GM19023 (cell line): ENCODE data around the gene FRMD3.
A peak's percentile ranks its signal among the peaks of the same experiment; 100 is the strongest.

Experiments used
- ATAC-seq: cut with Tn5 transposase; IDR thresholded peaks from one replicate; pipeline ENCODE4 v1.9.1; 2021; ENCODE audit warnings: mild to moderate bottlenecking, moderate library complexity; ENCODE audit not compliant: unreplicated experiment

The FRMD3 gene

DNA sequence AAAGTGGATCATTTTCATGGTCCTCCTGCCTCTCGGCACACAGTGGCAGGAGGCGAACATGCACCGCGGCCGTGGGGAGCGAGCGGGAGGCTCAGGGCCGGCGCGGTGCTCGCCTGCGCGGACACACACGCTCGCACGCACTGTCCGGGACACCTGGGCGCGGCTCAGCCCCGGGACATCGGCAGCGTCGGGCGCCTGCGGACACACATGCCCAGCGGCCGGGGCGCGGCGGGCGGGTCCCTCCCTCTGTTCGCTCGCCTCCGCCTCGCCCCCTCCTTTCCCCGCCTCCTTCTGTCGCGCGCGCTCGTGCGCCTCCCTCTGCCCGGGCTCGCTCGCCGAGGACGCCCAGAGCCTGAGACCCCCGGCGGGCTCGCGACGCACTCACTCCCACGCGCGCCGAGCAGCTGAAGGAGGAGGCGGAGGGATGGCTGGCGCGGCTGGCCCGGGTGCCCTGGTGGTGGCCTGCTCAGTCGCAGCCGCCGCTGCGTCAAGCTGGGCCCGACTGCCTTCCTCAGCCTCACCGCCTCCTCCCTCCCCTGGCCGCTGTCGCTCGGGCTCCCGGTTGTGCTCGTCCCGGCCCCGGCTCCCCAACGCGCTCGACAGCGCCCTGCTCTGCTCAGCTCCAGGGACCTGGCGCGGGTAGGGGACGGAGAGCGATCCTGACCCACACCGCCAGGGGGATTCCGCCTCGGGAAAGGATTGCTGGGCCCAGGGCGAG, at the start of gene FRMD3:
TSS of gene FRMD3 (minus strand) at position 230 of the 718 bp plus-strand sequence. CDS start at position 60, 170 bp downstream.
- peak; percentile 63 for ATAC-seq

DNA sequence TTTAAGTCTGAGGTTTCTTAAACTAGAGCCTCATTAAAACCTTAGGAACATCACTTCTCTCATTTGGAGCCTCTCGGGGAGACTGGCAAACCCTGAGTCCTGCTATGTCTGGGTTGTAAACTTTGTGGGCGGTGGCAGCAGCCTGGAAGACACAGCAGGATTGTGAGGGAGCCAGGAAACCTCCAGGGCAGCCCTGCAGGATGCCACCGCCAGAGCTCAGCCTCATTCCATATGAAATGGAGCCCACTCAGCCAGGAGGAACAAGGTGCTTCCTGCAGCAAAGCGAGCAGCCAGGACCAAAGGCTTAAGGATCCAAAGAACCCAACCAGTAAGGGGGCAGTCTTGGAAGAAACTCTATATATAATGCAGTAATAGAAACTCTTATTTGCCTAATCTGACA, 46.8 kb upstream of the FRMD3 start:
- ATAC-seq, result no peak

DNA sequence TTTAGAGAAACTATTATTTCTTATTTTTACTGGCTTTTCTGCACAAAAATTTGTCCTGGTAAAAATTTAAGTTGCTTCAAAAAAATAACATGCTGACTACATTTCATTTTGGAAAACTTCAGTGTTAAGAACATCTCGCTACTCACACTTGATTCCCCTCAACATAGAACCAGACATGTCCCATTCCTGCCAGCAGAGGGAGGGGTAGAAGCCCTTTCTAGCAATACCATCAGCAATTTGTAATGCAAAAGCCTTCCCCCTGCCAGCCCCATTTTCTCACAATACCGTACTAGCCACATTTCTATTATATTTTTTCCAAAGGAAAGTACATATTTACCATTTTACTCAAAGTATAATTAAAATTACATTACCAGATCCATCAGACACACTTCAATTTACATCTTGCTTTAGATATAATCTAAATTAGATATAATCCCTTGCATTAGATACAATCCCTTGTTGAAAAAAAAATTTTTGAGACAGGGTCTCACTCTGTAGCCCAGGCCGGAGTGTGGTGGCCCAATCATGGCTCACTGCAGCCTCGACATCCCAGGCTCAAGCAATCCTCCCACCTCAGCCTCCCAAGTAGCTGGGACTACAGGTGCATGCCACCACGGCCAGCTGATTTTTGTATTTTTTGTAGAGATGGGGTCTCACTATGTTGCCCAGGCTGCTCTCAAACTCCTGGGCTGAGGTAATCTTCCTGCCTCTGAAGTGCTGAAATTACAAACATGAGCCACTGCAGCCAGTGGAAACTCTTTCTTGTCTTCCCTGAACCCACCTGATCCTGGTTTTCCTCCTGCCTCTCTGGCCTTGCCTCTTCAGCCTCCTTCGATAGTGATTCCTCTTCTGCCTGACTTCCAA, 45.2 kb upstream of the FRMD3 start:
- ATAC-seq, result peak; percentile 58

DNA sequence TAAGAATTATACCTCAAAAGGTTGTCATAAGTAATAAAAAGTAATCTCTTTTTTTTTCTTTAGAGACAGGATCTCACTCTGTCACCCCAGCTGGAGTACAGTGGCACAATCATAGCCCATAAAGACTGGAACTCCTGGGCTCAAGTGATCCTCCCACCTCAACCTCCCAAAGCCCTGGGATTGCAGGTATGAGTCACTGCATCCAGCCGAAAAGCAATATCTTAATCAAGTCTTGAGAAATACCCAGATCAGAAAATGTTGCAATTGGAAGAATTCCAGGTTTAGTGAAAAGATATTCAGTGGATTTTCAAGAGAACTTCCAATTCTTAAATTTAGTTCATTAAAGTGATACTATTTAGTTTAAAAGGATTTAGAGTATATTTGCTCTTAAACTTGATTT, 43.8 kb upstream of the FRMD3 start:
- no peak for ATAC-seq

DNA sequence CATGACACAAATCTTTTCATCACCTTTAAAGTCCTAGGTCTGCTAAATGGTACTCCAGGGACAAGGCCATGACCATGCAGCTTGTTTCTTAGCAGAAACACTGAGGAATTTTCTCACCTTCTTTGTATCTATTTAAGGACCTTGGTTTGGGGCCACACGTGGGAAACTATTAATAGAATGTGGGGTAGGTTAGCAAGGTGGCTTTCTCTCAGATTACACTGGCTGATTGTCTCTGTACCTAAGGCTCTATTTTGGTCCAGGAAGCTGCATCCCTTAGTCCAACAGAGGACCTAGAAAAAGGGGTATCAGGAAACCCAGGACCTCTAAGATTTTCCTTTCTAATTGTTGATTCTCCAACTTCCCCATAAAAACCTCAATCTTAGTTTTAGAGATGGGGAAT, 36.3 kb upstream of the FRMD3 start:
- ATAC-seq, result no peak

DNA sequence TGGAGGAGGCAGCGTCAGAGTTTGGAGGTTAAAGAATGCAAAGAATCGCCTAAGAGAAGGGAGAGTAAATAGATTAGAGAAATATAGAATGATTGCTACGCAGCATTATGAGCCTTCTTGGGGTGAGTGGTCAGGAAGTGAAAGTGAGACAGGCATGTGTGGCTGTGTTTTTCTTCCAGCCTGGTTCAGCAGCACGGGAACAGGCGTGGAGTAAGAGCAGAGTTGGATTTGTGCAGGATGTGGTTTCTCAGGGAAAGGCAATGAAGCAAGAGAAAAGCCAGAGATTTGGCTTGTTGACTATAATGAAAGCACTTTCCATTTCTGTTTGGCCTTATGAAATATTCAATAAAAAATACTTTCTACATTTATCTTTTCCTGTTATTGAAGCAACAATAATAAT, 34.3 kb upstream of the FRMD3 start:
- no peak for ATAC-seq

DNA sequence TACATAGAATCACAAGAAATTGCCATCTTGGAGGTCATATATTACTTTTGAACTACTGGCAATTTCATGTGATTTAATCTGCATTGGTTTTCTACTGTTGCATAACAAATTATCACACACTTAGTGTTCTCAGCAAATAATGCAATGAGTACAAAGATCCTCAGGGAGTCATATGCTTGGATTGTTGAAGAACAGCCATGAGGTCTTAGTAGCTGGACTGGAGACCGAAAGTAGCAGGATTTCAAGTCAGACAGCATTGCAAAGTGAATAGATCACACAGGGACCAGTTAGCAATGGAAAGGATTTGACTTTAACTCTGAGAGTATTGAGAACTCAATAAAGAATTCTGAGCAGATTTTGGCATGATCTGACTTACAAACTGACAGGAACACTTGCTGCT, 32.2 kb upstream of the FRMD3 start:
- no peak for ATAC-seq

DNA sequence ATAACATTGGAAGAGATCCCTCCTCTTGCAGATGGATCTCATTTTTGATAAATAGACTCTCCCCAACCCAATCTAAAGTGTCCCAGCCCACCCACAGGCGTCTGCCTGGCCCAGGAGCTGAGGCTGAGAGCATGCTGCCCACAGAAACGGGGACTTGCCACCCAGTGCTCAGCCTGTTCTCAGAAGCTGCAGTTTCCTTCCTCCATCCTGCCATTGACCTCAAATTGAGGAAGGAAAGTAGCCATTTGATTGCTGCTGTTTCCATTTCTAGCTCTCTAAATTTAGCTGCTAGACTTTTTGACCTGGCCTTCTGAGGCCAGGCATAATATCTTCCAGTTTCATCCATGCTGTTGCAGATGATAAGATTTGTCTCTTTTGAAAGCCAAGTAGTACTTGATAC, 31.1 kb upstream of the FRMD3 start:
- ATAC-seq, result no peak

DNA sequence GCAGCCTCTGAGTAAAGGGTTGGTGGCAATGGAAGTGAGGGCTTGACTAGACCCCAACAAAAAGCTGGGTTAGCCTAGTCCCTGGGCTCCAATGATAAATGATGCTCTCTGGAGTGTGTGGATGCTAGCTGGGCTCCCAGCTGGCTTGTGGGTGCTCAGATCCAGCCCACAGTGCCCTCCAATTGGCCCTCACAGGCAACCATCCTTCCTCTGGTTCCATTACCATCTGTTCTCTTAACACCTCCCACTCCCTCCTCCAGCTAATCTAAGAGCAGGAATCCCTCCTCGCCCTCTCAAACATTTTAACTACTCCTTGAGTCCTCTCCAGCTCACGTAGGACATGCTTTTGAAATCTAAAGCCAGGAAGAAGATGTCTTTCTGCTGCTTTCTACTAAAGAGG, 25.2 kb upstream of the FRMD3 start:
- no peak for ATAC-seq

DNA sequence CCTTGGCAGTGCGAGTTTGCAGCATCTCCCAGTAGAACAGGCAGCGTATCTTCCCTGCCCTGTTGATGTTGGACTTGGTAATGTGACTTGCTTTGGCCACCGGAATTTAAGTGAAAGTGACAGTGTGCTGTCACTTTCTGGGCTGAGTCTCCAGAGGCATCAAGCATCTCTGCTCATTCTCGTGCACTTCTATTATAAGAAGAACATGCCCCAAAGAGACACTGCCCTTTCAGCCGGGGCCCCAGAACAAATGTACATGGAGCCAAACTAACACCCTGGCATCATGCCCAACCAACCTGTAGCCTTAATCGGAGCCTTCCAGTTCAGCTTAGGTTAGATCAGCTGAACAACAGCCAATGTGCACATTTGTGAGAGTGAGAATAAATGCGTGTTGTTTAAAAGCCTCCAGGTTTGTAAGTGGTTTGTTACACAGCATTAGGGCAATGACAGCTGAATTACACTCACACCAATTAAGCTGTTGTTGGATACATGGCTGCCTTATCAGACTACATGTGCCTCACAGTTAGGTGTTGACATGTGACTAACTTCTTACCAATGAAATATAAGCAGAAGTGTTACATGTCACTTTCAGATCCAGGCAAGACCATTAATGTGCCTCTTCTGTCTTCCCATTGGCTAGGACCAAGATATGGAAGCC, 22.1 kb upstream of the FRMD3 start:
- no peak for ATAC-seq

DNA sequence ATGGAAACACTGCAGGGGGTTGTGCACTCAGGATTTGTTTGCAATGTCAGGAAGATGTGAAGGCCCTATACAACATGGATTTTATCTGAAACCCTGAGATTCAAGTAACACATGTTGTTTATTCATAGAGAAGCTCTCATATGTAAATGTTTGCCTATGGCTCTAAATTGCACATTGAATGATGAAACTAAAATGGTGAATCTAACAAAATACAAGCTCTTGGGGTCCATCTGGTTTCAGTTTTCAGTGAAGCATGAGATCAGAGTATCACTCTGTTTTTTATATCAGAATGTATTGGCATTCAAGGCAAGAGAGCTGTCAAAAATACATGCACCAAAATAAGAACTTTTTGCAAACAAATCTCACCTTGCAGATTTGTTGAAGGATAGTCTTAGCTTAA, 19.6 kb upstream of the FRMD3 start:
- no peak for ATAC-seq

DNA sequence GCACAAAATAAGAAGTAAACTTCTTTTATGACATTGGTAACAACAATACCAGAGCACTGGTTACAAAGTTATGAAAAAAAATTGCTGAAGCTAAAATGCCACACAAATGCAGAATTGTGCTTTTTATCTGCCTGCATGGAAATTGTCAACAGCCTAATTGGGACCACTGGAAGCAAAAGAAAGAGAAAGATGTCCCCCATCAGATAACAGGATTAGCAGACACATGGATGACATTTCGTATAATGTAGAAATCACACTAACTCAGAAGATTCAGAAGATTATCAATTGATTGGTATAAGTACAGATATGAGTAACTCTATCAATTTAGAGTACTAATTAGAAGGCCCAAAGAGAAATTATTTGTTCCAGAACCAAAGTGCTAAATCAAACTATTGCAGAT, 19.1 kb upstream of the FRMD3 start:
- ATAC-seq, result no peak

DNA sequence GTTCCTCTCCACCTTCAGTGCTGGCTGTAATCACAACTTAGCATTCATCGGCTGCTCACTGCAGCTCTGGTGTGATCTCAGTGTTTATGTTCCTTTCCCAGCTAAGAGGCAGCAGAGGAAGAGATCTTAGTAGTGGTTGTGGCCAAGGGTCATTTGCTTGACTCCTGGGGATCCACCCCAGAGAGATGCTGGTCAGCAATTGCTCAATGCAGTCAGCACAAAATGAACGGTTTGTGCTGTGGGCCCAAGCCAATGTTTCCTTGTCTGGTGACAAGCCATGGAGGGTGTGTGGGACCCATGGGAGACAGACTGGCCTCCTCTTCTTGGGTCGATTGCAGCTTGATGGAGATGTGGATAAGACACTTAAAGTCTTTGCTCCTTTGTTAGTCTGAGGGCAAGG, 16.1 kb upstream of the FRMD3 start:
- no peak for ATAC-seq

DNA sequence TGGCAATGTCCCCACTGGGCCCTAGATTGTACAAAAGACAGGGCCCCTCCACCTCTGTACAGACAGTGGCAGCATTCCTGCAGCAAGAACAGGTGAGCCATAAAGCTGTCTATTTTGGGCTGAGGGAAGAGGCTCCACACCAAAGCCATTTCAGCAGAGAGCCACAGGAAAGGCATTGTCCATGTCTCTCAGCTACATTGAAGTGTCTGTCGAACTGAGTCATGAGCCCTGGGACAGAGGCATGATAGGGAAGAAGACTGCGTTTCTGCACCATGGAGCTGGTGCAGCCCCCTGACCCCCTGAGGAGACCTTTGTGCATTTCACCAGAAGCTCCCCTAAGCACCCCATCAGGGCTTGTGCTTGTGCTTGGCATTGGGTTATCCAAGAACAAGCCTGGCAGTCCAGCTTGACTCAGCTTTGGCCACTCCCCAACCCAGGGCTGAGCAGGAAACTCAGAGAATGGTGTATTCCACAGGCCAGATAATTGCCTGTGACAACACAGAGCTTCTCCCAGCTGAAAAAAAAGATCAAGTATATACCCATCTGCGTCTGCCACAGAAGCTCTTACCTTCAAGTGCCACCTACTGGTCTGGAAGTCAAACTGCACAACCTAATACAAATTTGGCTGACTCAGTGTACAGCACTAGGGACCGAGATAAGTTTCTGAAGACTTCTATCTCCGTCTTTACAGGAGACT, 5.9 kb upstream of the FRMD3 start:
- ATAC-seq, result no peak

DNA sequence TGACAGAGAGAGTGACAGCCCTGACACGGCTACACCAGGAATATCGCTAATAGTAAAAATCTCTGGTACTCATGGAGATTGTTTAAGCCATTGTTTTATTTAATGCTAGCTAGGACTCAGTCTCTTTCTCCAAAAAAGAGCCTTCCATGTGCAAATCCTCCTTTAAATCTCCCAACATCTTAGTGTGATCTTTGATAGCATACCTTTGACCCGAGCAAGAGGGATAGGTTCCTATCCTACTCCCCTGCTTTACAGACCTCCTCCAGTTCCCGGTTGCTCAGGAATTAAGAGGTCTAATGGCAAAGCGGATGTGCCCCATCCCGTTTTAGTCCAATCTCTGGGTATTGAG, 663 bp upstream of the FRMD3 start:
- ATAC-seq, result no peak

DNA sequence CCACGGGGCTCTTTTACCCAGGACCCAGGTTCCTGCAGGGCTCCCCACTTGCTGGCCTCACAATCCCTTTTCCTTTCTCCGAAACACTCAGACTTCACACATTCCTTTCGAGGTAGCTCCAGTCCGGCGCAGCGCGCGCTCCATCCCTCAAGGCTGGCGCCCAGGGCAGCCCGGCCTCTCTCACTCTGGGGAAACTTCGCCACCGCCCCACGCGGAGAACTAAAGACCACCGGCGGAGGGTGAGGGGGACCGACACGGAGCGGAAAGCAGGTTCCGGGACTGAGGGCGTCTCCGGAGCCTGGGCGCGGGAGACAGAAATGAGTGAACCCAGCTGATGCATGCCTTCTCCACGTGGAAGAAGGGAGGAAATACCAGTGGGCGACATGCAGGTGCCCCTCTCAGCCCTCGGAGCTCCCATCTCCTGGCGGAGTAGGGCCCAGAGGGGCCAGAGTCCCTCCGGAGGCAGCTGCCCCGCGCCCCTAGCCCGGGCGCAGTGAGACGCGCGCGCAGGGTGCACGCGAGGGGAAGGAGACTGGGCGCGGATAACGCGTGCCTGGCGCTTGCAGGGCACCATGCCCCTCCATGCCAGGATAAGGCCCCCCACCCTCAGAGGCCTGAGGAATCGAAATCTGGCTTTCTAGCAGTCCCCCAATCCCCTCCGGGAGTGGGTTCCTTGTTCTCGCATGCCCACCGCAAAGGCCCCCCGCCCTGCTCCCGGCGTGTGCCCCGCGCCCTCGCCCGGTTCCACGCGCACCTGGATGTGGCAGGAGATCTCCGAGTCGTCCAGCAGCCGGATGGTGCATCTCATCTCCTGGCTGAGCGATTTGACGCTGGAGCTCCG, 650 bp downstream of the FRMD3 start:
- ATAC-seq, result no peak

DNA sequence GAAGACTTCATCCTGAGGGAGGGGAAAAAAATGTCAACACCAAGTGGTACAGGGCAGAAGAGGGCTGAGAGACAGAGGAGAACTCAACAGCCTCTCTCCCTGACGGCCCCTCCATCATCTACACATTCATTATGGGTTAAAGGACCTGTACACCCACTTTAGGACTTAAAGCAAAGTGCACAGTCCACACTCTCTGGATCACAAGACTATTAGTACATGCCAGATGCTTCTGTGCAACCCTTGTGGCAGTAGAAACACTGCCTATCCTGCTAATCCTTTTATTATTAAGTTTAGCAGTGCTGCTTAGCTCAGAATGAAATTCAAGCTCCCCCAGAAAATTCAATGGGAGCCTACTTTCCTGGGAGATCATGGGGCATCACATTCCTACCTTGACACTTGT, 1.9 kb downstream of the FRMD3 start:
- ATAC-seq, result no peak

DNA sequence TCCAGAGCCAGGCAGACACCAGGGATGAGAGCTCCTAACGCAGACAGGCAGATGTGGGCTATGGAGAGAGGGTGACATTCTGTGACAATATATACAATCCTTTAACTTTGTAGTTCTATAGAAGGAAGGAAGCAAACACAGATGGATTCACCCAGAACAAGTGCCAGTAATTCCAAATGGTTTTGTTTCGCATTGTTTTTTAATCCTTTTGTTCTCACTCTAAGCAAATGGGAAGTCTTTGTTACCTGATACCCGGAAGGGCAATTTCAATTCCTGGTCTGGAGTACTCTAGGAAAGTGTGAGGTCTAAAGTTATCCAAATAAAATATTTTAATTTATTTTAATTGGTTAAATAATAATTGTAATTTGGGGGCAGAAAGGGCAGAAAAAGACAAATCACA, 2.5 kb downstream of the FRMD3 start:
- no peak for ATAC-seq

DNA sequence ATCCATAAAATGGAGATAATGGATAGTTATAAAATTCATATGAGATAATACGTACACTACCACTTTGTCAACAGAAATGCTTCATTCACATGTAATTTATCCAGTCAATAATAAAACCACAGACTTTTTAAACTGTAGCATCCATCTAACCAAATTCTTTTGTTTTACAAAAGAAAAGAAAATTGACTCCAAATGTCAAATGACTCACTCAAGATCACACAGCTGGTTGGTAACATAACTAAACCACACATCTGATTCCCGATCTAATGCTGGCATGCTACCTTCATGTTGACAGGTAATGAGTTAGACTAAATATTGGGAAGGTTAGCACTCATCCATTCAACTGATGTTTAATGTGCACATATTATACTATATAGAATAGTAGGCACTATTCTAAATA, 4.9 kb downstream of the FRMD3 start:
- no peak for ATAC-seq

DNA sequence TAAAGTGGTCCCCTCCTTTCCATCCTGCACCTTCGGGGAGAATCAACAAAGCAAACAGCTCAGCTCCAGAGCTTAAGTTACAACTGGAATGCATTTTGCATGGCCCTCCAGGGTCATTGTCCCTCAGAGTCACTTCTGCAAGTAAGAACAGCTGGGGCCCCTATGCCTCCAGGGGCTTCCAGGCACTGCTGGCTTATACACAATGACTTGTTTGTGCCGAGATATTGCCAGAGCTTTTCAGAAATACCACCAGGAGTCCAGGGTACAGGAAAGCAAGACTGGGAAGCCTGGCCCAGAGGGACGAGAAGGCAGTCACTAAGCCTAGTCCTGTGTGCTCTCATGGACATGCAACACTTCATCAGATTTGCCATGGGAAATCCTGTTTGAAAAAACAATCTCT, 11.3 kb downstream of the FRMD3 start:
- no peak for ATAC-seq

DNA sequence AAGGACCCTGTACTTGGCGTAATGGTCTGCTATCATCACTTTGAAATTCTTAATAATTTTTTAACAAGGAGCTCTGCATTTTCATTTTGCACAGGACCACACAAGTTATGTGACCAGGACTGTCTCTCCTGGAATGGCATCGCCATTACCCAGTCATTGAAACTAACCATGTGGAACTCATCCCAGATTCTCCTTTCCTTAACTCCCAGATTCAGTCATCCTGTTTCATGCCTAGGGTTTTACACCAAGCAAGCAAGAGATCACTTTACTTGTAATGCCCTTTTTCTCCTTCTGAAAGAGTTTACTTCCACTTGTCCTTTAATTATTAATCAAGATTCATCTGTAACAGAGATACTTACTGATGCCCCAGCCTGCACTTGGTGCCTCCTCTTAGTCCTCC, 12.0 kb downstream of the FRMD3 start:
- ATAC-seq, result no peak
